ENCODE results near the gene KIF3A. TPM values are rescaled to one million over a fixed set of nuclear protein-coding genes. Genes with fewer than 3 reads are reported as not detected.
A peak's percentile ranks its signal among the peaks of the same experiment; 100 is the strongest.
"Not testable (repeated sequence)": the region's sequence is repeated elsewhere in the genome, so short reads cannot be mapped to it uniquely, and the experiment has no call there.

The KIF3A gene
- total RNA-seq, 1 experiment from 2014 or later, result 3.6 TPM

GRCh38 chr5:132725745-132726144 lies 11.6 kb downstream of the KIF3A start:
- DNase-seq (ENCODE audit: low read depth), result no peak

- DNase-seq (ENCODE audit: low read depth), result no peak
These were observed 18.6 kb downstream of the KIF3A start for GRCh38 chr5:132718544-132719312.

DNA sequence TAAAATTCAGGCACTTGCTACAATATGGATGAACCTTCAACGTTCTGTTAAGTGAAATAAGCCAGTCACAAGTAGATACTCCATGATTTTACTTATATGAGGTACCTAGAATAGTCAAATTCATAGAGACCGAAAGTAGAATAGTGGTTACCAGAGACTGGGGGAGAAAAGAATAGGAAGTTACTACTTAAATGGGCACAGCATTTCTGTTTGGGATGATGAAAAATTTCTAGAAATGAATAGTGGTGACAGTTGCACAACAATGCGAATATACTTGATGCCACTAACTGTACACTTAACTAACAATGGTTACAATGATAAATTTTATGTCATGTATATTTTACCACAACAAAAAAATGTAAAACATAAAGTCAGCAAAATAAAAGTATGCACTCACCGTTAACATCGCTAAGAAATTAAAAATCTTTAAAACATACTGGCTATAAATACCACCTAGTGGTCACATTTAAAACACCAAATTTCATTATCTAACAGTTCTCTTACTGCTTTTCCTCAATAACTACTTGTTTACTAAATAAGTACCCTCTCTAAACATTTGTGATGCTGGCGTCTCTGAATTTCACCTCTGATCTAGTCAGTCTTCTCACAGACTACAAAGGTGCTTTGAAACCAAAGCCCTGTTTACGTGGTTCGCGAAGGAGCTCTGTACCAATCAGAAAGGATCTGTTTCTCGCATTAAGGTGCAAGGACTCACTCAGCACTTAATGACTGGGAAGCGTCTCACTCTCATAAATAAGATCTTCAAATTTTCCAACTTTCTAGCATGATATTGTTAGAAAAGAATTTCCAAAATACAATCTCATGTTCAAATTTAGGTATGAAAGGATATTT lies 22.7 kb downstream of the KIF3A start:
- peak; percentile 10 for DNase-seq (ENCODE audit: low read depth)

GRCh38 chr5:132708645-132709044 lies 28.7 kb downstream of the KIF3A start:
- no peak for DNase-seq (ENCODE audit: low read depth)

DNA sequence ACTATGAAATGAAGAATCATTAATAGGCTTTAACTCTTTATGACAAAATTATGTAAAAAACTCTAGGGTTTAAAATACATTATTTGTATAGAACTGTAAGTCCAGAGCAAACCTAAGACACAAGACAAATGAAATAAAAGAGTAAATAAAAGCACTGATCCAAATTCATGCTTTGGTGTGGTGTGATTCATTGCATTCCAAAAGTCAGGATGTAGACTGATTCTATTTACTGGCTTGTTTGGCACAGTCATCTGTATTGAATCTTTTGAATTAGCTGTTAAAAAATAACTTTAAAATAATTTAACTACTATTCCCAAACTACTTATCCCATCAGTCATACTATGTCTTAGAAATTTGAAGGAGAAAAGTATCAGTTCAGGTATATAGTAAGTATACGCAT lies 32.5 kb downstream of the KIF3A start:
- peak; percentile 38 for DNase-seq (ENCODE audit: low read depth)

DNA sequence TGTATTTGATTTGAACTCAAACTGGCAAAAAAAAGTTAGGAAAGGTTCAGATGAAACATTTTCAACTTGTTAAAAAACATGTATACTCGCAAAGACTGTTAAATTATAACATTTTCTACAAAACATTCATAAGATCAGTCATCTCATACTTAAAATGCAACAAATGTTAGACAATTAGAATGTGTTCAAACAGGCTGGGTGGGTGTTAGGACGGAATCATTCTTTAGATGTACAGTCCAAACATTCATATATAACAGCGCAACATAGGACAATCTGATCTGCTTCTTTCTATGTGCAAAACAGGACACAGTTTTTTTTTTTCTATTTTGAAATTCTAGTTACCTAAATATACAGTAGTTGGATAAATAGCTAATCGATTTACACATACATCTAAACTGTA lies 41.4 kb downstream of the KIF3A start:
- DNase-seq (ENCODE audit: low read depth), result no peak

- no peak for DNase-seq (ENCODE audit: low read depth)
These were observed 44.7 kb downstream of the KIF3A start for GRCh38 chr5:132692632-132692967.

DNA sequence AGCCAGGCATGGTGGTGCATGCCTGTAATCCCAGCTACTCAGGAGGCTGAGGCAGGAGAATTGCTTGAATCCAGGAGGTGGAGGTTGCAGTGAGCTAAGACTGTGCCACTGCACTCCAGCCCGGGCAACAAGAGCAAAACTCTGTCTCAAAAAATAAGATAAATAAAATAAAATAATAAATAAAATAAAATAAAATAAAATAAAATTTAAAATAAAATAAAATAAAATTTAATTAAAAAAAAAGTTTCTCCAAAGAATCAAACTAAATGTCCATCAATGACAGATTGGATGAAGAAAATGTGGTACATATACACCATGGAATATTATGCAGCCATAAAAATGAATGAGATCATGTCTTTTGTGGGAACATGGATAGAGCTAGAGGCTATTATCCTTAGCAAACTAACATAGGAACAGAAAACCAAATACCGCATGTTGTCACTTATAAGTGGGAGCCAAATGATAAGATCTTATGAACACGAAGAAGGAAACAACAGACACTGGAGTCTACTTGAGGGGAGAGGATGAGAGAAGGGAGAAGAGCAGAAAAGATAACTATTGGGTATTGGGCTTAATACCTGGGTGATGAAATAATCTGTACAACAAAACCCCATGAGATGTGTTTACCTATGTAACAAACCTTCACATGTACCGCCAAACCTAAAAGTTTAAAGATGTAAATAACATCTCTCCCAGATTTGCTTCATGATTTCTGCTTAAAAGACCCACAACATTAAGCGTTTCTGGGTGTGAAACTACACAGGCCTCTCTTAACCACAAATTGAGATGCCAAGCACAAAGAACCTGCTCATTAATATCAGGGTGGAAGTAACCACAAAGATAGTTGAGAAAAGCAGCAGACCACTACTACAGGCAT lies 45.4 kb downstream of the KIF3A start:
- not testable (repeated sequence) for DNase-seq (ENCODE audit: low read depth)

DNA sequence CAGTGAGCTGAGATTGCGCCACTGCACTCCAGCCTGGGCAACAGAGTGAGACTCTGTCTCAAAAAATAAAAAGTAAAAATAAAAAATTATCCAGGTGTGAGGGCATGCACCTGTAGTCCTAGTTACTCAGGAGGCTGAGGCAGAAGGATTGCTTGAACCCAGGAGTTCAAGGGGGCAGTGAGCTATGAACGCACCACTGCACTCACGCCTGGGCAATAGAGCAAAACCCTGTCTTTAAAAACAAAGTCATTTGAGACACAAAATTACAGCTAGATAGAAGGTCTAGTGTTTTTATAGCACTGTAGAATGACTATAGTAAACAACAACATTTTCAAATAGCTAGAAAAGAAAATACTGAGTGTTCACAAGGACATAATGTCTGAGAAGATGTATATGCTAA lies 47.2 kb downstream of the KIF3A start:
- DNase-seq (ENCODE audit: low read depth), result no peak

GRCh38 chr5:132689513-132689912 lies 47.8 kb downstream of the KIF3A start:
- no peak for DNase-seq (ENCODE audit: low read depth)

GRCh38 chr5:132688536-132689339 lies 48.6 kb downstream of the KIF3A start:
- DNase-seq (ENCODE audit: low read depth), result no peak

DNA sequence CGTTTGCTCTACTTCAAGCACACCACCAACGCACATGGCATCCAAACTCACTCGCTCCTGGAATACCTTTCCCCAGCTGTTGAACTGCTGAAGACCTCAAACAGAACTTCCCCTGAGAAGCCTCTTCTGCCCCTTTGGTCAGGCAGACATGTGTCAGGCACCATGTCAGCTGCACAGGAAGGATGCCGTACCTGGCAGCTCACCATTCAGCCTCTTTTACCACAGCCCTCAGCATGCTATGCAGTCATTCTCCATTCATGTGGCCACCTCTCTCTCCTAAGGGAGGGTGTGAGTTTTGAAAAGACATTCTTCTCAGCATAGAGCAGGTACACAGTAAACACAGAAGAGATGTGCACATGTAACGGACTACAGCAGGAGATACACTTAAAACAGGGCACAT lies 49.4 kb downstream of the KIF3A start:
- no peak for DNase-seq (ENCODE audit: low read depth)

DNA sequence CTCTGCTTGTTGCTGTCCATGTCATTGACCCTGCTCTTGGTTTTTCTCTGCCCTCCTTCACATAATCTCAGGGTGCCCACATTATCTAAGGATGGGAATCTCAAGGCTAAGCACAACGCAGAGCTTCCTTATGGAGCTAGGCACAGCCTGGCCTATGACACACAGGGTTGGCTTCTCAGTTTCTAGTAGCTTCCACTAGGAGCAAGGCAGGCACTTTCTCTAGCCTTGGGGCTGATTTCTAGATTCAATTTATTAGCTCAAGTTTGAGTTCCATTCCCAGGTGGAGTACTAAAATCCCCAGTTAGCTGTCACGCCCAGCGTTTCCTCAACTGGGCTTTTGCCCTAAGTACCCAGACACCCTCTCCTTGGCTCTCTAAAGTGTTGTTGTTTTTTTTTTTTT lies 51.2 kb downstream of the KIF3A start:
- DNase-seq (ENCODE audit: low read depth), result no peak

DNA sequence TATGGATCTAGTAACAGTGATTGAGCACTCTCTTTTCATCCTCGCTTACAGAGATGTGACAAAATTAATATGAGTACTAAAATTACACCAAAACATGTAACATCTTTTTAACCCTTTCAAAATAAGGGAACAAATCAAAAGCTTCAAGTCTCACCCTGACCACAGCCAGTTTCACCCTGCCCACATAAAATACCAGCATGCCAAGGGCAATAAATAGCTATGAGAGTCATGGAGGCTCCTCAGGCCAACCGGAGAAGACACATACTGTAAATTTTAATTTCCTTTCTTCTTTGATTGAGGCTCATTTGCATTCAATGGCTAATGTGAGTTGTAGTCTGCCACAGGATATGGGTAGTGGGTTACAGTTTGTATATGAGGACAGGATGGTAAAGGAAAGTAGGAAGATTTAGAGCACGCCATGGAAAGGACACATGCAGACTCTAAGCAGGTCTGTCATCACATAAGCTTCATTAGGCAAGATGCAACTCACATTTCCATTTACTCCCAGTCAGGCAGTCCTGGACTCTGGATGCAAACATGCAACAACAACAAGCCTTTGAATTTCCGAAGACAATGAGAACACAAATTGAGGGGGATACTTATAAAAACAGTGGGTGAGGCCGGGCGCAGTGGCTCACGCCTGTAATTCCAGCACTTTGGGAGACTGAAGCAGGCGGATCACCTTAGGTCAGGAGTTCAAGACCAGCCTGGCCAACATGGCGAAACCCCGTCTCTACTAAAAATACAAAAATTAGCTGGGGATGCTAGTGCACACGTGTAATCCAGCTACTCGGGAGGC lies 52.2 kb downstream of the KIF3A start:
- no peak for DNase-seq (ENCODE audit: low read depth)

- DNase-seq (ENCODE audit: low read depth), result no peak
These were observed 52.9 kb downstream of the KIF3A start for GRCh38 chr5:132684491-132684890.

DNA sequence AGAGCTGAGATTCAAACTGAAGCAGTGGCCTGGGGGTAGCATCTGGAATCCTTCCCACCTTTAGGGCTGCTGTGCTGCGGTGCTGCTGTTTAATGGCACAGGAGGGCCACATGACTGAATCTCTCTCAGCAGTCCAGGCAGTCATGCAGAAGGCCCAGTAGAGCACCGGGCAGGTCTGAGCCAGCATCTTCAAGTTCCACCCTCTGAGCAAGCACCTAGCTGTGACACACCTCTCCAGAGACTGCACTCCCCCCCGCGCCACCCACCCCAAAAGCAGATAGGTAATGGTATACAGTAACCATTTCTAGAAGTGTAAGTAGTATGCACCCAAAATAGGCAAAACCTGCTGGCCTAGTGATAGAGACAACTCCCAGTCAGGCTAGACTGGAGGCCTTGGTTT lies 55.4 kb downstream of the KIF3A start:
- DNase-seq (ENCODE audit: low read depth), result no peak

DNA sequence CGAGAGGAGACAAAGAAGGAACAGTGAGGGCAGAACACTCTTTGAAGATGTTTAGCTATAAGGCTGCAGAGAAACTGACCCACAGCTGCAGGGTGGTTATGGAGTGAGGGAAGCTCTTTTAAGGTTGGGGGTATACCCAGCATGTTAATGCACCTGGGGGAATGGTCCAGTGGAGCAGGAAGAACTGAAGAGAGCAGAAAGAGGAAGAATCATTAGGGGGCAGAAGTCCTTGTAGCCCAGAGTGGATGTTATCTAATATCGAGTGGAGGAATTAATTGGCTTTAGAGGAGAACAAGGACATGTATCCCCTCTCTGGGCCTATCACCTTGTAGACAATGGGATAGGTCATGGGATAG lies 55.9 kb downstream of the KIF3A start:
- no peak for DNase-seq (ENCODE audit: low read depth)

DNA sequence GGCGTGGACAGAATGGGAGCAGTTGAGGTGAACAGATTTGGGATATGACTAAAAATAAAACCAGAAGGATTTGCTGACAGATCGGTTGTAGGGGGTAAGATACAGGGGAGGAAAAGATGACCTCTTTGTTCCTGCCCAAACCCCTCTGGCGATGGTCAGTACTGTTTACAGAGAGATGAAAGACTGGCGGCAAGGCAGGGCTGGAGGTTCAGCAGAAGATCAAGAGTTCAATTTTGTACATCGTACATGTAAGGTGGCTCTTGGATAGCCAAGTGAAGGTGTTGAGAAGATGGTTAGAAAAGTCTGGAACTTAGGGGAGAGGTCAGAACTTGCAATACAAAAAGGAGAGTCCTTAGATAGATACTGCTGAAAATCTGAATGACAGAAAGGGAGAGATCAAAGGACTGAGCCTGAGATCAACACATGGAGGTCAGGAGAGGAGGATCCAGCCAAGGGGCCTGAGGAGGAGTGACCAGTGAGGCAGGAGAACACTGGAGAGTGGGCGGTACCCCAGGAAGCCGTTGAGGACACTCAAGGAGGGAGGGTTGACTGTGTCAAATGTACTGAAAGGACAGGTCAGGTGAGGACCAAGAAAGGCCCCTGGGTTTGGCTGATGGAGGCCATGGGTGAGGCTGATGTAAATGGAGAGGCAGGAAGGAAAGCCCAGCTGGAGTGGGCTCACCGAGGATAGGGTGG lies 56.4 kb downstream of the KIF3A start:
- no peak for DNase-seq (ENCODE audit: low read depth)

DNA sequence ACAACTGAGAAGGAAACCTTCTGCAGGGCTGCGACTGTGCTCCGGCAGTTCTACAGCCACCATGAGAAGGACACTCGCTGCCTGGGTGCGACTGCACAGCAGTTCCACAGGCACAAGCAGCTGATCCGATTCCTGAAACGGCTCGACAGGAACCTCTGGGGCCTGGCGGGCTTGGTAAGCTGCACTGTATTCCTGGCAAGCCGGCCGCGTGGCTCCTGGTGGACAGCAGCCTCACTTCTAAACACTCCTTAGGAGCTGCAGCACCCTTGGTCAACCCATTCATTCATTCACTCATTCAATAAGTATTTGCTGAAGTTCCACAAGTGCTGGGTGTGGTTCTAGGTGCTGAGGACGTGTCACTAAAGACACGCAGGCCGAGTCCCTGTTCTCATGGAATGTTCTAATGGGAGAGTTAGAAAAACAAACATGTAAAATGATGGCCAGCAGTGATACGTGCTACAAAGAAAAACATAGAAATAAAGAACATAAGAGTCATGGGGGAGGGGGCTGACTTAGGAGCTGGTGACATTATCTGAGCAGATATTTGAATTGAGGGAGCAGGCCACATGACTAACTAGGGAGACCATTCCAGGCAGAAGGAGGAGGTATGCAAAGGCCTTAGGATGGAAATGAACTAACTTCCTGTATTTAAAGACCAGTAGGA lies 57.5 kb downstream of the KIF3A start:
- DNase-seq (ENCODE audit: low read depth), result no peak
